Measurements from ENCODE around the gene FHOD3.

DNA sequence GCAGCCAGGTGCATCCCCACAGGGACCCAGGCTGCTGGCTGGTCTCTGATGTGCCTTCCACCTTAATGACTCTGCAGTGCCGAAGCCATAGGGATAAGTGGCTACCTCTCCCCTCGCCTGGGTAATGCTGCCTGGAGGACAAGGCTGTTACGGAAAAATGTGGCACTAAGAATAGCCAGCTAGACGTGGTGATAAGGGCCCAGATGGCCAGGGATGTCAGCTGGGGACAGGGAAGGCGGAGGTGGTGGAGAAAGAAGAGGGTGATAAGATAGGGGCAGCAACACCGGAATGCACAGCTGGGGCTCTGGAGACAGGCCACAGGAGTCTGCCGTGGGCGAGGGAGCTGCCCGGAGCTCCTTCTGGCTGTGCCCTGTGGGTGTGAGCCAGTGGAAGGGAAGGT is 170.6 kb downstream of the FHOD3 start:
- TF ChIP-seq EZH2phosphoT487 (IDR thresholded peaks at IDR 0.05; ENCODE audit: low read length) (no peak), EZH2 (optimal IDR thresholded peaks at IDR 0.05; ENCODE audit: low read depth, low read length) (no peak)
- TF ChIP-seq, protein P1, sequence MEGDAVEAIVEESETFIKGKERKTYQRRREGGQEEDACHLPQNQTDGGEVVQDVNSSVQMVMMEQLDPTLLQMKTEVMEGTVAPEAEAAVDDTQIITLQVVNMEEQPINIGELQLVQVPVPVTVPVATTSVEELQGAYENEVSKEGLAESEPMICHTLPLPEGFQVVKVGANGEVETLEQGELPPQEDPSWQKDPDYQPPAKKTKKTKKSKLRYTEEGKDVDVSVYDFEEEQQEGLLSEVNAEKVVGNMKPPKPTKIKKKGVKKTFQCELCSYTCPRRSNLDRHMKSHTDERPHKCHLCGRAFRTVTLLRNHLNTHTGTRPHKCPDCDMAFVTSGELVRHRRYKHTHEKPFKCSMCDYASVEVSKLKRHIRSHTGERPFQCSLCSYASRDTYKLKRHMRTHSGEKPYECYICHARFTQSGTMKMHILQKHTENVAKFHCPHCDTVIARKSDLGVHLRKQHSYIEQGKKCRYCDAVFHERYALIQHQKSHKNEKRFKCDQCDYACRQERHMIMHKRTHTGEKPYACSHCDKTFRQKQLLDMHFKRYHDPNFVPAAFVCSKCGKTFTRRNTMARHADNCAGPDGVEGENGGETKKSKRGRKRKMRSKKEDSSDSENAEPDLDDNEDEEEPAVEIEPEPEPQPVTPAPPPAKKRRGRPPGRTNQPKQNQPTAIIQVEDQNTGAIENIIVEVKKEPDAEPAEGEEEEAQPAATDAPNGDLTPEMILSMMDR (IDR thresholded peaks at IDR 0.05; ENCODE audit: low read length) = no peak

All from MM.1S (cell line).